Measurements from ENCODE around the gene LYSMD4.
"Not testable (repeated sequence)": the region's sequence is repeated elsewhere in the genome, so short reads cannot be mapped to it uniquely, and the experiment has no call there.

The LYSMD4 gene

GRCh38 chr15:99738021-99738847, 5.0 kb upstream of the LYSMD4 start:
- in situ Hi-C loops (cut with MboI; ENCODE audit: low sequenced_read_pairs, unreplicated experiment), result no loop called here
- no peak for DNase-seq (ENCODE audit: low spot score)
- TF ChIP-seq, protein P1, sequence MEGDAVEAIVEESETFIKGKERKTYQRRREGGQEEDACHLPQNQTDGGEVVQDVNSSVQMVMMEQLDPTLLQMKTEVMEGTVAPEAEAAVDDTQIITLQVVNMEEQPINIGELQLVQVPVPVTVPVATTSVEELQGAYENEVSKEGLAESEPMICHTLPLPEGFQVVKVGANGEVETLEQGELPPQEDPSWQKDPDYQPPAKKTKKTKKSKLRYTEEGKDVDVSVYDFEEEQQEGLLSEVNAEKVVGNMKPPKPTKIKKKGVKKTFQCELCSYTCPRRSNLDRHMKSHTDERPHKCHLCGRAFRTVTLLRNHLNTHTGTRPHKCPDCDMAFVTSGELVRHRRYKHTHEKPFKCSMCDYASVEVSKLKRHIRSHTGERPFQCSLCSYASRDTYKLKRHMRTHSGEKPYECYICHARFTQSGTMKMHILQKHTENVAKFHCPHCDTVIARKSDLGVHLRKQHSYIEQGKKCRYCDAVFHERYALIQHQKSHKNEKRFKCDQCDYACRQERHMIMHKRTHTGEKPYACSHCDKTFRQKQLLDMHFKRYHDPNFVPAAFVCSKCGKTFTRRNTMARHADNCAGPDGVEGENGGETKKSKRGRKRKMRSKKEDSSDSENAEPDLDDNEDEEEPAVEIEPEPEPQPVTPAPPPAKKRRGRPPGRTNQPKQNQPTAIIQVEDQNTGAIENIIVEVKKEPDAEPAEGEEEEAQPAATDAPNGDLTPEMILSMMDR (IDR thresholded peaks at IDR 0.05; ENCODE audit: borderline replicate concordance, control extremely low read depth, extremely low read depth, insufficient read depth, missing control alignments), result no peak

- DNase-seq (ENCODE audit: low spot score), result no peak
- TF ChIP-seq, protein P1 (IDR thresholded peaks at IDR 0.05; ENCODE audit: borderline replicate concordance, control extremely low read depth, extremely low read depth, insufficient read depth, missing control alignments), result no peak
- in situ Hi-C loops (cut with MboI; ENCODE audit: low sequenced_read_pairs, unreplicated experiment), result no loop called here
Measured at GRCh38 chr15:99736702-99737101, 3.5 kb upstream of the LYSMD4 start.

DNA sequence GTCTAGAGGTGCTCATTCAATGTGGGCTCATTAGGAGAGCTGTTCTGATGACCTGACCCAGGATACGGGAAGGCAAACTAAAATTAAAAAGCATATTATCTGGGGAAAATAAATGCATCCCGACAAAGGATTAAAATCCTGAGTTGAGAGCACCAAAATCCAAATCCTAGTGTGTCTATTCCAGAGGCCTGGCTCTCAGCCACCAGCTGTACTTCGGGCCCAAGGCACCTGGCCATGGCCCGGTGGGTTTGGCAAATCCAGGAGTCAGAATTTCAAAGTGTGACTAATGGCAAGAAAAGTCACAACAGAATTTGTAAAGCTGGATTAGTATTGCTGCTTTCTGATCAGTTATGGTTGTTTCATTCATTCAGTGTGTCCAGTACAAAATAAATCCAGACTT, 2.6 kb upstream of the LYSMD4 start:
- DNase-seq (ENCODE audit: low spot score), result no peak
- TF ChIP-seq, protein P1 (IDR thresholded peaks at IDR 0.05; ENCODE audit: borderline replicate concordance, control extremely low read depth, extremely low read depth, insufficient read depth, missing control alignments), result no peak
- in situ Hi-C loops (cut with MboI; ENCODE audit: low sequenced_read_pairs, unreplicated experiment), result no loop called here

GRCh38 chr15:99734575-99734974, 1.3 kb upstream of the LYSMD4 start:
- in situ Hi-C loops (cut with MboI; ENCODE audit: low sequenced_read_pairs, unreplicated experiment), result no loop called here
- TF ChIP-seq, protein P1 (IDR thresholded peaks at IDR 0.05; ENCODE audit: borderline replicate concordance, control extremely low read depth, extremely low read depth, insufficient read depth, missing control alignments), result no peak
- no peak for DNase-seq (ENCODE audit: low spot score)

DNA sequence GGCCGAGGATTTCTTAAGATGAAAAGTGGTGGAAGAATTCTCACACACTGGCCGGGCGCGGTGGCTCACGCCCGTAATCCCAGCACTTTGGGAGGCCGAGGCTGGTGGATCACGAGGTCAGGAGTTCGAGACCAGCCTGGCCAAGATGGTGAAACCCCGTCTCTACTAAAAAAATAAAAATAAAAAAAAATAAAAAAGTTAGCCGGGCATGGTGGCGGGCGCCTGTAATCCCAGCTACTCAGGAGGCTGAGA, 729 bp upstream of the LYSMD4 start:
- DNase-seq (ENCODE audit: low spot score); in situ Hi-C loops (cut with MboI; ENCODE audit: low sequenced_read_pairs, unreplicated experiment): not testable (repeated sequence)

- TF ChIP-seq, protein P1 (IDR thresholded peaks at IDR 0.05; ENCODE audit: borderline replicate concordance, control extremely low read depth, extremely low read depth, insufficient read depth, missing control alignments), result no peak
- in situ Hi-C loops (cut with MboI; ENCODE audit: low sequenced_read_pairs, unreplicated experiment), result no loop called here
- DNase-seq (ENCODE audit: low spot score), result peak; percentile 47
Measured at GRCh38 chr15:99732751-99733267, 428 bp downstream of the LYSMD4 start.

GRCh38 chr15:99732124-99732750, 1.0 kb downstream of the LYSMD4 start:
- no peak for DNase-seq (ENCODE audit: low spot score)
- in situ Hi-C loops (cut with MboI; ENCODE audit: low sequenced_read_pairs, unreplicated experiment), result no loop called here
- TF ChIP-seq, protein P1 (IDR thresholded peaks at IDR 0.05; ENCODE audit: borderline replicate concordance, control extremely low read depth, extremely low read depth, insufficient read depth, missing control alignments), result no peak
